Breast epithelium (tissue), 3 donors: ENCODE data around the gene ASB3.

Source experiments
- POLR2A ChIP-seq: fragments of 450-650 bp; IDR thresholded peaks from one replicate; pipeline ENCODE4 v1.6.1; 2016; ENCODE audit warnings: antibody characterized with exemption, mild to moderate bottlenecking, moderate library complexity
- POLR2AphosphoS5 ChIP-seq, 3 donors: sonication (generic); formaldehyde crosslinking; IDR thresholded peaks; one replicate each; pipeline ENCODE4 v1.6.1; 2017; ENCODE audit warnings: antibody characterized with exemption in 3 of 3
- TF ChIP-seq, protein P1 (sequence below), 3 donors: fragments of 450-650 bp; IDR thresholded peaks; one replicate each; pipeline ENCODE4 v1.5.1; 2016 to 2017; ENCODE audit warnings: antibody characterized with exemption in 3 of 3, mild to moderate bottlenecking in 3 of 3, moderate library complexity in 3 of 3

DNA sequence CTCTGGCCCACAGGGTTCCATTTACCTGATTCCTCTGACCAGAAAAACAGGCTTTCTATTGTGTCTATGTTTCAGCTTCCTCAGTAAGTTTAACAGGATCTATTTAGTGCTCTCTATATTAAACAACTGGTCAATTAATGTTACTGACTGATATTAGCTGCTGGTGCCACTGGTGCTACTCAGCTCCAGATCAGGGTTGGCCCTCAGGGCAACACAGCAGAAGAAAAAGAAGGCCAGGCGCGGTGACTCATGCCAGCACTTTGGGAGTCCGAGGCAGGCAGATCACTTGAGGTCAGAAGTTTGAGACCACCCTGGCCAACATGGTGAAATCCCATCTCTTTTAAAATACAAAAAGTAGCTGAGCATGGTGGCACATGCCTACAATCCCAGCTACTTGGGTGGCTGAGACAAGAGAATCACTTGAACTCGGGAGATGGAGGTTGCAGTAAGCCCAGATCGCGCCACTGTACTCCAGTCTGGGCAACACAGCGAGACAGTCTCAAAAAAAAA, 75.4 kb downstream of the ASB3 start:
- TF ChIP-seq POLR2AphosphoS5 (IDR thresholded peaks at IDR 0.05), result no peak
- TF ChIP-seq POLR2A, result no peak
- TF ChIP-seq, protein P1, sequence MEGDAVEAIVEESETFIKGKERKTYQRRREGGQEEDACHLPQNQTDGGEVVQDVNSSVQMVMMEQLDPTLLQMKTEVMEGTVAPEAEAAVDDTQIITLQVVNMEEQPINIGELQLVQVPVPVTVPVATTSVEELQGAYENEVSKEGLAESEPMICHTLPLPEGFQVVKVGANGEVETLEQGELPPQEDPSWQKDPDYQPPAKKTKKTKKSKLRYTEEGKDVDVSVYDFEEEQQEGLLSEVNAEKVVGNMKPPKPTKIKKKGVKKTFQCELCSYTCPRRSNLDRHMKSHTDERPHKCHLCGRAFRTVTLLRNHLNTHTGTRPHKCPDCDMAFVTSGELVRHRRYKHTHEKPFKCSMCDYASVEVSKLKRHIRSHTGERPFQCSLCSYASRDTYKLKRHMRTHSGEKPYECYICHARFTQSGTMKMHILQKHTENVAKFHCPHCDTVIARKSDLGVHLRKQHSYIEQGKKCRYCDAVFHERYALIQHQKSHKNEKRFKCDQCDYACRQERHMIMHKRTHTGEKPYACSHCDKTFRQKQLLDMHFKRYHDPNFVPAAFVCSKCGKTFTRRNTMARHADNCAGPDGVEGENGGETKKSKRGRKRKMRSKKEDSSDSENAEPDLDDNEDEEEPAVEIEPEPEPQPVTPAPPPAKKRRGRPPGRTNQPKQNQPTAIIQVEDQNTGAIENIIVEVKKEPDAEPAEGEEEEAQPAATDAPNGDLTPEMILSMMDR (IDR thresholded peaks at IDR 0.05), result no peak
